Subcutaneous abdominal adipose tissue (tissue), 5 donors: ENCODE data around the gene GGT6.
"Not testable (repeated sequence)": the region's sequence is repeated elsewhere in the genome, so short reads cannot be mapped to it uniquely, and the experiment has no call there.

Experiments
- H3K27ac ChIP-seq: one replicate; pipeline ENCODE4 v1.7.0; 2013; ENCODE audit warnings: low read depth, mild to moderate bottlenecking, inconsistent platforms, low read length, moderate library complexity
- H3K27me3 ChIP-seq, 5 donors: one replicate each; pipeline ENCODE4 v1.7.0; 2013; ENCODE audit warnings: low read length in 5 of 5, inconsistent platforms in 1 of 5; ENCODE audit not compliant: control insufficient read depth in 5 of 5, insufficient read depth in 4 of 5
- H3K36me3 ChIP-seq, 5 donors: one replicate each; pipeline ENCODE4 v1.7.0; 2013; ENCODE audit warnings: low read length in 5 of 5; ENCODE audit not compliant: control insufficient read depth in 5 of 5, insufficient read depth in 5 of 5
- H3K4me1 ChIP-seq, 5 donors: one replicate each; pipeline ENCODE4 v1.7.0; 2013; ENCODE audit warnings: low read length in 5 of 5, mild to moderate bottlenecking in 3 of 5, moderate library complexity in 1 of 5; ENCODE audit not compliant: control insufficient read depth in 5 of 5, insufficient read depth in 5 of 5
- H3K4me3 ChIP-seq, 5 donors: one replicate each; pipeline ENCODE4 v1.7.0; 2013; ENCODE audit warnings: low read length in 5 of 5, low read depth in 1 of 5
- H3K9ac ChIP-seq, 5 donors: one replicate each; pipeline ENCODE4 v1.7.0; 2013; ENCODE audit warnings: low read length in 5 of 5, mild to moderate bottlenecking in 4 of 5, moderate library complexity in 3 of 5
- H3K9me3 ChIP-seq, 5 donors: one replicate each; pipeline ENCODE4 v1.7.0; 2013; ENCODE audit warnings: low read length in 5 of 5; ENCODE audit not compliant: control insufficient read depth in 5 of 5
- donor health status: healthy.
- donor health status: healthy.
- donor health status: healthy.
- donor health status: healthy.
- donor health status: healthy.

The GGT6 gene

DNA sequence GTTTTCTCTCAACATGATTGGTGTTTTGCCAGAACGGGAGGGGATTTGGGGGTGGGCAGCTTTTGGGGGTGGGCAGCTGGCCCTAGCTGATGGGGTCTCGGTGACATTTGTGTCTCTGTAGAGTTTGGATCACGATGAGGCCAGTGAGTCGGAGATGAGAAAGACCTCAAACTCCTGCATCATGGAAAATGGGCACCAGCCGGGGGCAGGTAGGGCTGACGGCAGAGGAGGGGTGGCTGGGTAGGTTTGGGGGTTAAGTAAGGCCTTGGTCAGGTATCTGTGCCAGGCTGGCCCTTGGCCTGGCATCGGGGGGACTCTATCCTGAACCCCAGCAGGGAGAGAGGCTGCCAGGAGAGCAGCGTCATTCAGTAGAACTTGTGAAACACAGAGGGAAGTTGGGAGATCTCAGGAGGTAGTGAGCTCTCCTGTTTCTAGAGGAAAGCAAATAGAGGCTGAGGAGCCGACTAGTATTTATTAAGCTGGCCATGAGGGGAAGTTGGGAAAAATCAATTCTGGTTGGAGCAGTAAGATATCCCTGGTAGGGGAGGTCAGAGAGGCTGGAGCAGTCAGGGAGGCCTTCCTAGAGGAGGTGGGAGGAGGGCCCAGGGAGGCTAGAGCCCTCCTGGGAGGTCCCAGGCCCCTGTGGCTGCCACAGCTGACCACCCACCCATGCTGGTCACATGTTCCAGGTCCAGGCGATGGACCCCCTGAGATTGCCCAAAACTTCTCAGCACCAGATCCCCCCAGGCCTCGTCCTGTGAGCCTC, 32.0 kb upstream of the GGT6 start:
- no peak overlapping the region for H3K4me3 ChIP-seq
- no peaks in the 10 kb centered on the region for H3K9me3 ChIP-seq
- no peaks in the 10 kb centered on the region for H3K36me3 ChIP-seq
- H3K4me1 ChIP-seq = peaks cover 0 to 2% (median 0%) of the 10 kb centered on the region in 5 donors
- H3K9ac ChIP-seq = no peak overlapping the region
- peaks cover 5 to 12% (median 7%) of the 10 kb centered on the region in 5 donors for H3K27me3 ChIP-seq
- H3K27ac ChIP-seq = no peak overlapping the region

DNA sequence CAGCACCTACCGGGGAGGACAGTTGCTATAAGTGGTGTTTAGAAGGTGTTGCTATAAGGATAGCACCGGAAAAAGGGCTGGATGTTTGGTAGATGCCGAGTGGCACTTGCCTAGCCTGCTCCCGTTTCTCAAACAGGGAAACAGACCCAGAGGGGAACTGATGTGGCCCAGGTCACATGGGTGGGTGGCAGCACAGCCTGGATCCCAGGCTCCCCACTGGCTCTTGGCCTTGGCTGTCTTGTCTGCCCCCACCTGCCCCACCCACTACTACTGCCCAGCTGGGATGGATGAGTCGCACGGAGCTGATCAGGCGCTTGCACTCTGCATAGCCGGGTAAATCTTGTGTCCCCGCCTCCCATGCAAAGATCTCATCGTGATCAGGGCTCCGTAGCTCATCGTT, 31.2 kb upstream of the GGT6 start:
- Histone ChIP-seq H3K4me3 (no peak overlapping the region), H3K36me3 (no peaks in the 10 kb centered on the region), H3K9ac (no peak overlapping the region), H3K27me3 (peaks cover 5 to 16% (median 9%) of the 10 kb centered on the region in 5 donors), H3K4me1 (peaks cover 0 to 2% (median 0%) of the 10 kb centered on the region in 5 donors), H3K9me3 (no peaks in the 10 kb centered on the region), H3K27ac (no peak overlapping the region)

DNA sequence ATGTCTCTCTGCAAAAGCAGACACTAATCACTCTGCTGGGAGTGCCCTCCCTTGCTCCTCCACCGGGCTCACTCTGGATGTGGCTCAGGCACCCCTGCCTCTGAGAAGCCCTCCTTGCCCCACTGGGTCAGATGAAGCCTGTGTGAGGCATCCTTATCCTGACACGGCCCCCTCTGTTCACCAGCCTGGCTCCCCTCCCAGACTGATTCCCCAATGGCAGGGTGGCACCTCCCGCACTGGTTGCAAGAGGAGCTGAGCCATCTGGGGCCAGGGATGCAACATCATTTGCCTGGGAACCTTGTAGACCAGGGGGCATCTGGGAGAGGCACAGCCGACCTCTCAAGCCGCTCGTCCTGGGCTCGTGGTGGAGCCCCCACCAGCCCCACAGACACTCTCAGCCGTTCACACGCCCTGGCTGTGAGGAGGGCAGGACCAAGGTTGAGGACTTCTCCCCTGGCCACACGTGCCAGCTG, 30.6 kb upstream of the GGT6 start:
- Histone ChIP-seq H3K36me3 (no peaks in the 10 kb centered on the region), H3K4me1 (peaks cover 0 to 2% (median 0%) of the 10 kb centered on the region in 5 donors), H3K9me3 (no peaks in the 10 kb centered on the region), H3K9ac (no peak overlapping the region), H3K27me3 (peaks cover 5 to 18% (median 9%) of the 10 kb centered on the region in 5 donors), H3K4me3 (no peak overlapping the region), H3K27ac (no peak overlapping the region)

DNA sequence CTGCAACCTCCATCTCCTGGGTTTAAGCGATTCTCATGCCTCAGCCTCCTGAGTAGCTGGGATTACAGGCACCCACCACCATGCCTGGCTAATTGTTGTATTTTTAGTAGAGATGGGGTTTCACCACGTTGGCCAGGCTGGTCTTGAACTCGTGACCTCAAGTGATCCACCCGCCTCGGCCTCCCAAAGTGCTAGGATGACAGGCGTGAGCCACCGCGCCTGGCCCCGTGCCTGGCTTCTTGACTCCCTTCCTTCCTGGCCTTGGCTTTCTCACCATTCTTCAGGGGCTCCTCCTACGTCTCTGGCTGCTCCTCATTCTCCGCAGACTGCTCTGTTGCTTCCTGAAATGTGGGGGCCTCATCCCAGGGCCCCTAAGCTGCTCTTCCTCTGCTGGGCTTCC, 29.7 kb upstream of the GGT6 start:
- H3K27ac ChIP-seq, H3K9ac ChIP-seq, H3K4me3 ChIP-seq, H3K9me3 ChIP-seq, H3K4me1 ChIP-seq, H3K36me3 ChIP-seq: not testable (repeated sequence)
- peaks cover 7 to 28% (median 17%) of the 10 kb centered on the region in 5 donors for H3K27me3 ChIP-seq

DNA sequence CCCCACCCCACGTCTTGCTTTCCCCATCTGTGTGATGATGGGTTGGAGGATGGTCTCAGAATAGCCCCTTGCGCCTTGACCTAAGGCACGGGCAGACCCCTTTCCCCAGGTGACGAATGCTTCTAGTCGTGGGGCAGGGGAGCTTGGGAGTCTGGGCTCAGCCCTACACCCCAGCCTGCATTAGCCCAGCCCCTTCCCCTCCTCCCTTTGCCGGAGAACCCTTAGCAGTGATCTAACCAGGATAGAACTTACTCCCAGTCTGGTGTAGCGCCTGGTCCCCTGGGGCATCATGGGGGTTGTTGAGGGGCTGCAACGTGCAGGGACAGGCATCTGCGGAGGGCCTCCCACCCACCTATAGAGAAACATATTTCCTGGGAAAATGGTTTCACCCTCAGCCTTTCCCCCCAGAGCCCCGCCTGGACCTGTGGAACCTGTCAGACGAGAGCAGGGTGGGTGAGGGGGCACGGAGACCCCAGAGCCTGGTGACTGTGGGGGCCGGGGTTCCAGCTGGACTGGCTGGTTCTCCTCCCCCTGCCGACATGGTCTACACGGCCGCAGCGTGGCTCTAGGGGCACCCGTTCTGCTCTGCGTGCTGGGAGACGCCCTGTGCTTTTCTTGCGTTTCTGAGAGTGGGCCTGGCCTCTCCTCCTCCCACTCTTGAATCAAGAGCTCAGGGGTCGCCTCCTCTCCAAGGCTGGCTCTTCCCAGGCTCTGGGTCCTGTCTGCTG, 28.7 kb upstream of the GGT6 start:
- Histone ChIP-seq H3K27me3 (peaks cover 11 to 32% (median 24%) of the 10 kb centered on the region in 5 donors), H3K4me1 (peaks cover 0 to 10% (median 4%) of the 10 kb centered on the region in 5 donors), H3K36me3 (no peaks in the 10 kb centered on the region), H3K9me3 (no peaks in the 10 kb centered on the region), H3K27ac (no peak overlapping the region), H3K4me3 (no peak overlapping the region), H3K9ac (no peak overlapping the region)

DNA sequence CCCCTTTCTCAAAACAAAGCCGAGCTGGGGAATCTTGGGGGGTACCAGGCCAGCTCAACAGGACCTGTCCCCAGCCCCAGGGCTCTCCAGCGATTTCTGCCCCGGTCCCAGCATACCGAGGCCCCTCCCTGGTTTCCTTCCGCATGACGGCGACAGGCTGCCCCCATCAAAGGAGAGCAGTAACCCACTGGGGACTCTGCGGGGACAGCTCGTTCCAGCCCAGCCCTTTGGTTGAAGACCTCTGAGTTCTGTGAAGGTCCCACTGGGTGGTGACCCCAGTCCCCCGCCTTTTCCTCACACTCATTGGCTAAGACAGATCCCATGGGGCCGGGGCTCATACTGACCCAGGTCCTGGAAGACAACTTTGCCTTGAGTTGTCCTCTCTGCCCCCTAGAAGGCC, 28.0 kb upstream of the GGT6 start:
- Histone ChIP-seq H3K4me1 (peaks cover 0 to 16% (median 9%) of the 10 kb centered on the region in 5 donors), H3K27me3 (peaks cover 14 to 38% (median 31%) of the 10 kb centered on the region in 5 donors), H3K9ac (no peak overlapping the region), H3K36me3 (no peaks in the 10 kb centered on the region), H3K9me3 (no peaks in the 10 kb centered on the region), H3K27ac (no peak overlapping the region), H3K4me3 (no peak overlapping the region)

DNA sequence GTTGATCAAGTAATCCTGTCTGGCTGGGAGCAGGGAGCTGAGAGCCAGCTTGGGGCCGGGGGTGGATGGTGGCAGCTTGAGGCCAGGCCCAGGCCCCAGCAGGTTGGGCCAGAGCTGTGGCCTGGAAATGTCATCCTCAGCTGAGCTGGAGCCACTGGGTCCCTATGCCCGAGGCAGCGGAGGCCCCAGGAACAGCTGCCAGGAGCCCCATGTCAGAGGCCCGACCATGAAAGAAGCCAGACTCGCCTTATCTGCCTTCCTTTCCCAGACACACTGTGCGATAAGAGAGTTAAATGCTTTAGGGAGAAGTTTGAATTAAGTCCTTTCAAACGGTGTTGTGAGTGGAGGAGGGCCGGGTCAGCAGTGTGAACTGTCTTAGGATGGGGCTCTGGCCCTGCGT, 27.4 kb upstream of the GGT6 start:
- Histone ChIP-seq H3K9ac (no peak overlapping the region), H3K4me3 (no peak overlapping the region), H3K4me1 (peaks cover 0 to 16% (median 9%) of the 10 kb centered on the region in 5 donors), H3K27ac (no peak overlapping the region), H3K36me3 (no peaks in the 10 kb centered on the region), H3K9me3 (no peaks in the 10 kb centered on the region), H3K27me3 (peaks cover 20 to 44% (median 37%) of the 10 kb centered on the region in 5 donors)

DNA sequence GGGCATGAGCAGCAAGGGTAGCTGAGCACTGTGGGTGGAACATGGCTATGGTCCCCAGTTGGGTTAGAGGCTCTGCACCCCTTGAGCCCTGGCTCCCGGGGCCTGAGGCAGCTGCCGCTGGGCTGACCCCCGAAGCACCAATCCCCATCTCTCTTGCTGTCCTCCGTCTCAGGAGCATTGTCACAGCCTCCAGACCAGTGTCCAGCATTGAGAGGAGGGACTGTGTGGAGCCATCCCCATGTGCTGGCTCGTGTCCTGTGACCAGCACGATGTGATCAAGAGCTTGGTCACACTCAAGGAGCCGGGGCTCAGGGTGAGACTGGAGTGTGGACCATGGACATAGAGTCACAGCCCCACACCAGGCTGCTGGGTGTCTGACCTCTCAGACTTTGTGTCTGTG, 26.8 kb upstream of the GGT6 start:
- H3K27me3 ChIP-seq = peaks cover 25 to 47% (median 43%) of the 10 kb centered on the region in 5 donors
- H3K36me3 ChIP-seq = no peaks in the 10 kb centered on the region
- H3K4me1 ChIP-seq = peaks cover 0 to 16% (median 9%) of the 10 kb centered on the region in 5 donors
- H3K9ac ChIP-seq = no peak overlapping the region
- H3K27ac ChIP-seq = no peak overlapping the region
- no peaks in the 10 kb centered on the region for H3K9me3 ChIP-seq
- no peak overlapping the region for H3K4me3 ChIP-seq

DNA sequence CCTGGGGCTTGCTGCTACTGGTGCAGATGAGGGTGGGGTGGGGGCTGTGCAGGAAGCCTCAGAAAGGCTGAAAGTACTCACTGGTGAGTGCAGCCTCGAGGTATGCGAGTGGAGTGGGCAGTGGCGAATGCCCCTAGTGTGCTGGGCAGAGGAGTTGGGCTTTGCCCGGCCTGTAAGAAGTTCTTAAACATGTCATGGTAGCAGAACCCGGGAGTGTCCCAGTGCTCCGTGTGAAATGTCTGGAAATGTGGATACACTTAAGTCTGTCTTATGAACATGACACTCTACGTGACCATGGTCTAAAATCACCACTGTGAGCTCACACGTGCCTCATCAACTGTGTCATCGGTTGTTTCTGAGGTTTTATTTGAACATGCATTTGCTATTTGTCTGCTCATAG, 25.7 kb upstream of the GGT6 start:
- no peak overlapping the region for H3K27ac ChIP-seq
- no peaks in the 10 kb centered on the region for H3K9me3 ChIP-seq
- H3K9ac ChIP-seq = no peak overlapping the region
- H3K4me3 ChIP-seq = no peak overlapping the region
- H3K27me3 ChIP-seq = peaks cover 20 to 54% (median 48%) of the 10 kb centered on the region in 5 donors
- no peaks in the 10 kb centered on the region for H3K36me3 ChIP-seq
- peaks cover 0 to 16% (median 9%) of the 10 kb centered on the region in 5 donors for H3K4me1 ChIP-seq

DNA sequence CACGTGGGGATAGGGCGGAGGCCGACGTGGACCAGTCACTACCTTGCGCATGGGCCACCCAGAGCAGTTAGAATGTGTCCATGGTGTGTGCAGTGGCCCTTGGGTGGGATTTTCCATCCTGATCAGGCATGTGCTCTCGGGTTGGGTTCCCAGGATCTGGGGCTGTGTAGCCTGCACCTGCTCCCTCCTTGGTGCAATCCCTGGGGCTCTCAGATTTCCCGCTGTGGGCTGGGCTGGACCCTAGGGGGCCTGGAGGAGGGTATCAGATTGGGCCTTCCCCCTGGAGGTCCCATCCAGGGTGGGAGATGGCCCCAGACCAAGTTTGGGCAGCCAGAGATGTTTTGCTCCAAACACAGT, 25.2 kb upstream of the GGT6 start:
- Histone ChIP-seq H3K27me3 (peaks cover 20 to 55% (median 46%) of the 10 kb centered on the region in 5 donors), H3K9me3 (no peaks in the 10 kb centered on the region), H3K27ac (no peak overlapping the region), H3K36me3 (no peaks in the 10 kb centered on the region), H3K9ac (no peak overlapping the region), H3K4me1 (peaks cover 0 to 16% (median 9%) of the 10 kb centered on the region in 5 donors), H3K4me3 (no peak overlapping the region)
